ENCODE measurements around the gene SOHLH1.
"Not testable (repeated sequence)": the region's sequence is repeated elsewhere in the genome, so short reads cannot be mapped to it uniquely, and the experiment has no call there.

SOHLH1 gene

GRCh38 chr9:135676891-135677290 lies 22.4 kb downstream of the SOHLH1 start:
- DNase-seq = no peak

- no peak for DNase-seq
These were observed 24.3 kb downstream of the SOHLH1 start for GRCh38 chr9:135674977-135675376.

GRCh38 chr9:135673941-135674340 lies 25.3 kb downstream of the SOHLH1 start:
- DNase-seq = no peak

GRCh38 chr9:135672786-135673185 lies 26.5 kb downstream of the SOHLH1 start:
- DNase-seq = not testable (repeated sequence)

GRCh38 chr9:135671591-135672041 lies 27.7 kb downstream of the SOHLH1 start:
- no peak for DNase-seq

GRCh38 chr9:135670721-135671590 lies 28.3 kb downstream of the SOHLH1 start:
- DNase-seq = no peak

- no peak for DNase-seq
These were observed 29.5 kb downstream of the SOHLH1 start for GRCh38 chr9:135669616-135670285.

- not testable (repeated sequence) for DNase-seq
These were observed 30.3 kb downstream of the SOHLH1 start for GRCh38 chr9:135669018-135669417.

- DNase-seq = no peak
These were observed 31.7 kb downstream of the SOHLH1 start for GRCh38 chr9:135667463-135668001.

- DNase-seq = no peak
These were observed 32.5 kb downstream of the SOHLH1 start for GRCh38 chr9:135666534-135667462.

- no peak for DNase-seq
These were observed 33.5 kb downstream of the SOHLH1 start for GRCh38 chr9:135665795-135666189.

GRCh38 chr9:135664801-135665794 lies 34.2 kb downstream of the SOHLH1 start:
- DNase-seq = no peak

GRCh38 chr9:135664266-135664665 lies 35.0 kb downstream of the SOHLH1 start:
- DNase-seq = no peak

GRCh38 chr9:135663857-135664256 lies 35.4 kb downstream of the SOHLH1 start:
- DNase-seq = no peak

GRCh38 chr9:135663451-135663770 lies 35.9 kb downstream of the SOHLH1 start:
- DNase-seq = no peak

- DNase-seq = no peak
These were observed 36.4 kb downstream of the SOHLH1 start, which contains the start of gene LCN9 for GRCh38 chr9:135662758-135663450. Gene LCN9 (plus strand): TSS chr9:135663309. CDS start chr9:135663322, 13 bp downstream.

GRCh38 chr9:135661816-135662560 lies 37.3 kb downstream of the SOHLH1 start:
- DNase-seq = no peak

- no peak for DNase-seq
These were observed 38.9 kb downstream of the SOHLH1 start for GRCh38 chr9:135660407-135660806.

- no peak for DNase-seq
These were observed 40.0 kb downstream of the SOHLH1 start for GRCh38 chr9:135659252-135659651.

GRCh38 chr9:135657416-135657815 lies 41.9 kb downstream of the SOHLH1 start:
- no peak for DNase-seq

All from activated CD8-positive, alpha-beta memory T cell treated with anti-CD3 and anti-CD28 coated beads for 24 hours (primary cell).